Superior temporal gyrus (tissue), 1 donor: ENCODE results near the gene ANK3.
"Not testable (repeated sequence)": the region's sequence is repeated elsewhere in the genome, so short reads cannot be mapped to it uniquely, and the experiment has no call there.

Experiments used
- DNase-seq: peaks from one replicate; pipeline ENCODE4 v3.0.0-alpha.2; 2016; ENCODE audit errors: extremely low spot score

ANK3 gene

DNA sequence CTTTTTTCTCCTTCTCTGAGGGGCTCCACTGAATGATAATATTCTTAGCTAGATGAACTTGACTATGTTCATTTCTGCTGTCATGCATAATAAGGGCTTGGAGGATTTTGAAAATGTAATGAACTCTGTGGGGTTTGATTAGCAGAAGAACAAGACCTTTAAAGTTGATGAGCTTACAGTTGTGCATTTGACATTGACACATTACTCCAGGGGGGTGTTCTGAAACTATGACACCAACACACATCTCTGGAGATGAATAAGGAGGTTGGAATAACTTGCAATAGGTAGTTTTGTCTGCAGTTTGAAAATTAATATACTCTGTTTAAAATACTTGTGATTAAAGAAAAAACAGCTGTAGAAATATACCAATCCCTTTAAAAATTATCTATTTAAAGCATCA is 80.3 kb downstream of the ANK3 start:
- DNase-seq: no peak

DNA sequence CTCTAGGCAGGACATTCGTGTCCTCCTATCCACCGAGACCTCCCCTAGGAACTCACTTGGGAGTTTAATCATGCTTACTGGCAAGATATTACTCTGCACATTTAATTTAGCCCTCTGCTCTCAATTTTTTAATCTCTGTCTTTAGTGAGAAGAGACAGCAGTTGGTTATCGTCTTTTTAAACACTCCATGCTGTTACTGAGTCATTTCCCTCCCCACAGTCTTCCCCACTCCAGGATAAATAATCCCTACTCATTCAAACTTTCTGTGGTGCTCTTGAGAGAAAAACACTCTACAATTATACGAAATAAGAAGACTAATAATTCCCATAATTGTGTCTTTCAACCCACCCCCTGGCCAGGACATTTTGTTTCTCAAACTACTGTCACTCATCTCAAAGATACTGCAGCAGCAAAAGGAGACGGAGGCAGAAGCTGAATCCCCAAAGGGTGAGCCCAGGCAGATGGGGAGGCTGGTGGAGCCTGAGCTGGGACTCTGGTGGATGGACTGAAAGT is 84.2 kb downstream of the ANK3 start:
- no peak for DNase-seq

DNA sequence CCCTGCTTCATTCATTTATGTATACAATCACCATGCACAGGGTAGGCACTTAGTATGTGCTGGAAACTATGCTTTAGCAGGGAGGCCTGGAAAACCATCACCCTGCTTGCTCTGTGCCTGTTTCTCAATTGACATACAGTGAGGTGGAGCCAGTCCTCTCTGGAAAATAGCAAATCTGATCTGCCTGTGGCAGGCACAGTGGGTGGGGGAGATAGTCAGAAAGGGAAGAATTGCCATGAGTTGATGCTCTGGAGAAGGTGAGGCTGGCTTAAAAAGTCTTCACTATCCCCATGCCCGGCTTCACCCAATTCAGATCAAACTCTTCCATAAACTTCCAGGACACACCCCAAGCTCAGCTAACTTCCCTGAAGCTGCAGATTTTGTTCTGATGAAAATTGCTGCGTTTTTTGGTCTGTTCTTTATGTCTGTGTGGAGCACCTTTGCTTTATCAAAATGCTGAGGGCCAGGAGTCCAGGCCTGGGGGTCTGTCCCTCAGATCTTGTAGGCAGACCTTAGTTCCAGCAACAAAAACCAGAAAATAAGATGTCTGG is 84.8 kb downstream of the ANK3 start:
- no peak for DNase-seq

DNA sequence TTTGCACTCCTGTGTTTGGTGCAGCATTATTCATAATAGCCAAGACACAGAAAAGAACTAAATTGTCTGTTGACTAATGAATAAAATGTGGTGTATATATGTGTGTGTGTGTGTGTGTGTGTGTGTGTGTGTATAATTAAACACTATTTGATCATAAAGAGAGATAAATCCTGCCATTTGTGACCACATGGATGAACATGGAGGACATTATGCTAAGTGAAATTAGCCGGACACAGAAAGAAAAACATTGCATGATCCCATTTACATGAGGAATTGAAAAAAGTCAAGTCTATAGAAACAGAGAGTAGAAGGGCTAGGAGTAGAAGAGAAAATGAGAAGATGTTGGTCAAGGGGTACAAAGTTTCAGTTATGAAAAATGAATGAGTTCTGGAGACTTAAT is 85.9 kb downstream of the ANK3 start:
- no peak for DNase-seq

DNA sequence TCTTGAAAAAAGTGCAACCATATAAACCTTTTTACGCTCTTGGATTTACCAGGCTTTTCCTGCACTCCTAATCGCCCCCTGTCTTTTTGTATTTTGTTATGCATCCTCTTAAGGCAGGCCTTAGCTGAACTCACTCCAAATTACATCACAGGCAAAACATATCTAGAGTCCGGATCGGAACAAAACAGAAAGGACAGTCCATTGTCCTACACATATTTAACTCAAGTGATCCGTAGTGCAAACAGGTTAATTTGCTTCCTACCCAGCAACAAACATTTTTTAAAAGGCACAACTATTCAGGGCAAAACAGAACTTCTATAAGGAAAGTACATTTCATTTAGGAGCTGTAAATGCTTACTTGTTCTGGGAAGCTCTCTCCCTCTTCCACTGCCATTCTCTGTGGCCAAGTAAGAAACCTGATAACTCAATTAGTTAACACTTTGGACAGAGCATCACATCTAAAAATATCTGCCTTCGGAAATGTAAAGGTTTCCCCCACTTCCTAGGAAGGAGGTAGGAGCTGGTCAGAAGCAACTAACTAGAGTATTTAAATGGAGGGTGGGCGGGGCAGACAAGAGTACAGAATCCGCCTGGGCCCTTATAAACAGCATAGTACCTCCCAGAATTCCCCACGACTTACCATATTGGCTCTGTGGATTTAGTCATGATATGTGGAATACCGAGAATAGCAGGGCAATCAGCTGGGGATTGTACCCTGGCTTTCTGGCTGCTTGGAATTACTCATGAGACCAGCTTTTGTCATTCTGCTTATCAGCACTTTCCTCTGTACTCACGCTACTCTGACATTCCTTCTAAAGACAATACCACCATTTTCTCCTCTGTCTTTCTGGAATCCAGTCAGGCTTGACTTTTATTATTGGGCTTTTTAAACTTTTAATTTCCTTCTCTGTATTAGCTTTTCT is 89.5 kb downstream of the ANK3 start:
- no peak for DNase-seq

DNA sequence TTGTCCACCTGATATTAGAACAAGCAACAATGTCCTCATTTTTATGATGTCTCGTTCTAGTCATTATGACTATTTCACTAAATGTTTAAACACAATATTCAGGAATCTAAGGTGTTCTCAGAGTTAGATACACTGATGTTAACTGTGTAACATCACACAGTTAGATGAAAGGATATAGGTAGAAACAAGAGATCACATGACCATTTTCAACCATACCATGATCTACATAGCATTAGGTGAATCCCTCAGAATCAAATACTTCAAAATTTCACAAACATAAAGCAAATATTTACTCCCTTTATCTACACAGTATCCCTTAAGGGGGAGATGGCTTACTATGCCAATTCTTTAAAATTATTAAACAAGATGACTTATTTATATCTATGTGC is 90.3 kb downstream of the ANK3 start:
- no peak for DNase-seq

DNA sequence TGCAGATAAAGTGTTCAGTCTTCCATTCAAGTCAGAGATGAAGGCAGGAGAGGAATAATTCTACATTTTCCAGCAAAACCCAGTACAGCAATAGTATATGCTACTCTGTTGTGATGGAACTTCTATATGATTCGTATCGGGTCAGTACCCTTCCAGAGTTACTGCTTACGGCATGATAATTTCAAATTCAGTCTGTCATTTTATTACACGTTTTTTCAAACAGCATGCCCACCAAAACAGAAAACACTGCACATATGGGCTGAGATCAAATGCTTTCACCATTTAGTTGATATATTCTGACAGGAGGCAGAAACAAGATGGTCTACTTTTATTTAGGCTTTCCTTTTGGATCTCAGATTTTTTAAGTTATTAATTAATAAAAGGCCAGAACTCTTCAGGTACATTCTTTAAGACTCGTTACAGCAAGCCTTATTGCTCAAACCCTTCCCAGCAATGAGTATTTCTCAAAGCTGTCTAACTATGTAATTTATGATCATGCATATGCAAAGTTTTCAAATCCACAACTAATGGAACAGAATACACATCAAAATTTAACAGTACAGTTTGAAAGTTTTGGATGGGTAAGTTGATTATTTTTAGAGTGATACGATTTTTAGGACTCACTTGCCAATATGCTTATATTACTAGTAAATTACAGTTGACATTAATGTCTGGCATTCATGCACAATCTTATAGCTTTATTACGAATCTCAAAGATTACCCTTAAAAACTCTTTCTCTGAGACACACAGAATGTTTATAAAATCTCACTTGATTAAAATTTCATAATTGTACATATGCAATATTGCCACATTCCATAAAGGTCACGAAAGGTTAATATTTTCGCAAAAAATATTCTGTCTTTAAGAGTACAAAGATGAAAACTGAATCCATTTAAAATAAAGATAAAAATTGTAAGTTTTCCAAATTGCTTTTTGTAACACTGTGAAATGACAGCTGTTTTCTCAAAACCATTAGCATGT is 91.0 kb downstream of the ANK3 start:
- no peak for DNase-seq

DNA sequence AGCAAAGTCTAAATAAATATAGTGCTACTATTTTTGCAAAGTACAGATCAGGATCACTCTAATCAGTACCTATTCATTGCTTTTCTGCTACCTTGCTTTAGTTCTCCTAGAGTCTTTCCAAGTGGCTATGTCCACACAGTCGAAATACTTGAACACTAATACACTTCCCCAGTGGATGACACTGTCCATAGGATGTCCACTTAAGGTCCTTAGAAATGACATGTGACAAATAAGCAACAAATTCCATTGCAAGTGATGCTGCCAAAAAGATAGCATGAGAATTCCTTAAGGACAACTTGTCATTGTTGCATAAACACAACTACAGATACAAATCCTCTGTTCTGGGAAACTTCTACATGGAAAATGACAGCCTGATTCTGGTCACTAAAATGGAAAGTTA is 93.6 kb downstream of the ANK3 start:
- no peak for DNase-seq

DNA sequence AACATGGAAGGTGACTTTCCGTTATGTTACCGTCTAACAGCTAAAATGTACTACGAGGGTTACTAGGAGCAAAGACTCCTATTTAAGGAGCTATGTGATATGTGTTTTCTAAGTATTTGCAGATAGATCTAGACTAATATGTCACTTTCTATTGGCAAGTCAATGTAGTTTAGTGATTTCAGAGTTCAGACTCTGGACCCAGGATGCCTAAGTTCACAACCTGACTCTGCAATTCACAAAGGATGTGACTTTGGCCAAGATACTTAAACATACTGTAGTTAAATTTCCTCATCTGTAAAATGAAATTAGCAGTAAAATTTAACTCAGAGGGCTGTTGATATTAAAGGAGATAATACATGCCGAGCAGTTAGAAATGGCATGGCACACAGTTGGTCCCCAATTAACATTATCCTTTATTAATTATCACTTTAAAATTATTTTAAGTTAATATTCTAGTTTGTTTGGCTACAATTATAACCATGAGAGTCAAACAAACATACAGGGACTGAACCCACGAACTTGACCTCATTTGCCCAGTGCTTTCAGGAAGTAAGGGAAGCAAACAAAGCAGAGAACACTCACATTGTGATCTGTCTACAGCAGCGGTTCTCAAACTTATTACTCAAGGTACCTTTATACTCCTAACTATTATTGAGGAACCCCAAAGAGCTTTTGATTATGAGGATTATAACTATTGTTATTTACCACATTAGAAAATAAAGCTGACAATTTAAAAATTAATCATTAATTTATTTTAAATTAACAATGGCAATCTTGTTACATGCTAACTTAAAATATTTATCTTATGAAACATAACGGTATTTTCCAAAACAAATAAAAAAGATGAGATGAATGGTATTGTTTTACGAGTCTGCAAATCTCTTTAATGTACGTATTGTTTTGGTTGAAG is 94.4 kb downstream of the ANK3 start:
- no peak for DNase-seq

DNA sequence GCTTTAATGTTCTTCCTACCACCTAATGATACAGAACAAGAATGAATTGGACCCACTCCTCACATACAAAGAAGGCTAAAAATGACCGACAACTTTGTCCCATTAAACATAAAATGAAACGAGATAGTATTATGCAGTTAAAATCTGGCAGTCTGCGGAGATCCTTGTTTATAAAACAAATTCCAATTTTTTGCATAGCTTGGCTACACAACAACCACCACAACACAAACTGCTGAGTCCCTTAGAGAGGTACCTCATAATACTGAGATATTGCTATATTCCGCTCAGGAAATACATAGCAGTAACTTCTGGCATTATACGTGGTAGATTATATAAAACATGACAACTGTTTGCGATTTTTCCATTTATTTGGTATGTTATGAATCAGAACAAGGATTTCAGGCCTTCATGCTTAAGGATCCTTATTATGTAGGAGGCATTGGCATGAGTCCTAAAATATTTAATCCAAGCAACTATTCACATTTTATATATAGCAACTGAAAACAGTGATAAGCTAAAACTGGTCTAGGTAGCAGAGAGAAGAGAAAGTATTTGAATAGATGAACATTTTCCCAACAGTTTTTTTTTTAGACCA is 96.0 kb downstream of the ANK3 start:
- DNase-seq: peak; percentile 64

DNA sequence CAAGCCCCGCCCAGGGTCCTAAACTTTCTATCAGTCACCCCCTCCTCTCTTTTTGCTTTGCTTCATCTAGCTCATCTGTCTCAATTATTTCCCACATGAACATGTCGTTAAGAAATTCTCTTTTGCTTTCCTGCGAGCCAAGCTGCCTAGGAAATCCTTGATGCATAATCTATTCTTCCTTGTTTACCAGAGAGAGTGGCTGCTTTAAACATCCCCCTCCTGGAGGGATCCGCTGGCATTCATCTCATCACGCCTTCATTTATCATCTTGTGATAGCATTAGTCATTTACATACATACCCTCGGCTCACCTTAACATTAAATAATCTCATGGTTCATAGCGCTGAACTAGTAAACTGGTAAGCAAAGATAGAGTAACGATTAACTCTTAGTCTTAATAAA is 96.7 kb downstream of the ANK3 start:
- DNase-seq: no peak

DNA sequence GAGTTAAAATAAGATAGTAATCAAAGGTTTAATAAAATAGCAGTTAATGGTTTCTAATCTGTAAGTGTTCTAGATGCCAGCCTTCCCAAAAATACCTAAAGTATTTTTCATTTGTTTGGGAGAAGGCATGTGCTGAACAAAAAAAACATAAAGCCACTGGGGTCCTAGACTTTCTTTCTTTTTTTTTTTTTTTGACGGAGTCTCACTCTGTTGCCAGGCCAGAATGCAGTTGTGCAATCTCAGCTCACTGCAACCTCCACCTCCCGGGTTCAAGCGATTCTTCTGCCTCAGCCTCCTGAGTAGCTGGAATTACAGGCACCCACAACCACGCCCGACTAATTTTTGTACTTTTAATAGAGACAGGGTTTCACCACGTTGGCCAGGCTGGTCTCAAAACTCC is 97.1 kb downstream of the ANK3 start:
- DNase-seq: not testable (repeated sequence)

DNA sequence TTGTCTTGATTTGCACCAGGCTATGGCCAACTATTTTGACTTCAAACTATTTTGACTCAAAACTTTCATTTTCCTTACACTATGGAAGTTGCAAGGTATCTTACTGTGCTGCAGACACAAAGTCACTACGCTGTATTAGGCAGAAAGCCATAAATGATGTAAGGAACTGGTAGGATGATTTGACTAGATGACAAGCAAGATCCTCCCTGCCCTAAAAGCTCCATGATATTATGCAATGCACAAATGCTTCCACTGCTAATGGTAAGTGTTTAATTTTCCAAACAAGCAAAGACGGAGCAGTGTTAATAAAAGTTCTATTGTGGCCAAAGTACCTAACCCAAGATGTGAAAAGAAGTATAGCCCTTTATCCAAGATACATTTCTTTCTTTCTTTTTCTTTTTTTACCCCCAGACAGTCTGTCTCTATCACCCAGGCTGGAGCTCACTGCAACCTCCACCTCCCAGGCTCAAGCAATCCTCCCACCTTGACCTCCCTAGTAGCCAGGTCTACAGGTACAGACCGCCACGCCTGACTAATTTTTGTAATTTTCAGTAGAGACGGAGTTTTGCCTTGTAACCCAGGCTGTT is 98.2 kb downstream of the ANK3 start:
- no peak for DNase-seq

DNA sequence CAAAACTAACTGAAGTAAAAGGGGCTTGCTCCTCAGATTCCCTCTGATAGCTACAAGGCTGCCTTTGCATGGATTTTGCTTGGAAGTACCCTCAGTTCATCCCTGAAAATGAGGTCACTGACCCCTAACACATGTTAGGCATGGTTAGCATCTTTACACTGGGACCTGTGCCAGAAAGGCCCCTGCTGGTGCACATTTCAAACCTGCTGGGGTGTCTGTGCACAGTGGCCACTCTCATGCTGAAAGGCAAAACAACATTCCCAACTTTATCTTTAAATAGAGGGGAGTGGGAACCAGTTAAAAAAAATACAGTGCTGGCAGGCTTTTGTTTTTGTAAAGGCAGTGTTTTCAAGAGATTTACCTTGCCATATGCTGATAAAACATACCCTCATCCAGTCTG is 99.1 kb downstream of the ANK3 start:
- DNase-seq: no peak

DNA sequence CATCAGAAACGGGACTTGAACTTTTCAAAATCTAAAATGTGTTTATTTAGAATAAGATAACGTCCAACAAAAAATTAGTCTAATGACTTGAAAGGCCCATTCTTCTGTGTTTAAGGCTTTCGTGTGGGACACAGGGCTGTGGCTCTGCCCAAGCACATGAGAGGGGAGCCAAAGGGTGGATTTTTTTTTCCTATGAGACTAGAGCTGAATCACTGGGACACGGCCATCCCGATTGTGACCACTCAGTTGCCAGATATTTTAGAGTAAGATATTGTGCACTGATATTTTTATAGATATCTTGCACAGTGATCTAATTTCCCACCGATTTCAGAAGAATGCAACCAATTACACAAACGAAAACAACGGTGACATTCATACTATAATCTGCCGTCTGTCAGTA is 99.9 kb downstream of the ANK3 start:
- DNase-seq: no peak

DNA sequence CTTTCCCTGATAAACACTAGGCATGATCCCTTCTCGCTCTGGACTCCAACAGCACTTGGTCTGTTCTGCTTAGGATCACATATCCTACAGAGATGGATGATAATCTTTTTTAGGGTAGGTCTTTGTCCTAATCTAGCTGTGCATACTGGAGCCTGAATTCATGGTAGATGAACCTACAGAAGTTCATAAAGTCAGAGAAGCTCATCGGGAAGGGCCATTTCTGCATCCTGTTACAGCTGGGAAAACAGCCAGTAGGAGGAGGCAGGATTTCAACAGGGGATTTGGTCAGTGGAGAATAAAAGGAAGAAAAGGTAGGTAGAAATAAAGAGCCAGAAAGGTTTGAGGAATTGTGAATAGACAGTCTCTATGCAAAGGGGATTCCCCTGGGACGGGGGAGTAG is 101.4 kb downstream of the ANK3 start:
- DNase-seq: no peak

DNA sequence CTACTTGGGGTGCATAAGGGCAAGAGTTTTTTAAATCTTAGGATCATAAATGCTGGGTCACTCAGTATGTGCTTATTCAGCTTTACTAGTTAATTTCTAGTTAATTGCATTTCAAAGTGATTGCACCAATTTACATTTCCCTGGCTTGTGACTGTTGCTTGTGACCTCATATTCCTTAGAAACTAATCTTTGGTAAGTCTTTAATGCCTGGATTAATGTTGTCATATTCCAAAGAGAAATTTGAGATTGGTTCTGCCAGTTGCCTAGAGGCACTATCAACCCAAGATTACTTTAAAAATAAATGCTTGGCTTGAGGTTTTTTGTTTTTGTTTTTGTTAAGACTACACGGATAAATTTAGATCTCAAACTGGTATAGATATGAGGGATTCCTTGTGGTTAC is 103.1 kb downstream of the ANK3 start:
- no peak for DNase-seq

DNA sequence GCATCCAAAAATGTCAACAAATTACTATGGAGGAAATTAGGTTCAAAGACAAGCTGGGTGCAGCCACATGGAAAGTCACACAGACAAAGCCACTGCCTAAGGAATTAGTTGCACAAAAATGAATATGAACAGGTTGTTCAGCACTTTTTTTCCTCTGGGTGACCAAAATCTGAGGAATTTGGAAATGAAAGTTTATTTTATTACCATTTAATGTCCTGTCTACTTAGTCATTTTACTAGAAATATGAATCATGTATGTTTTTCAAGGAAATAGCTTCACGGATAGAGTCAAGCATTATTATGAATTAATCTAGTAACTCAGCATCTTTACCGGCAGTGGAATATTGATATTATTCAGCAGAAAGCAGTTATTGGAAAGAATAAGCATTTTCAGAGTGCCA is 106.3 kb downstream of the ANK3 start:
- DNase-seq: no peak

DNA sequence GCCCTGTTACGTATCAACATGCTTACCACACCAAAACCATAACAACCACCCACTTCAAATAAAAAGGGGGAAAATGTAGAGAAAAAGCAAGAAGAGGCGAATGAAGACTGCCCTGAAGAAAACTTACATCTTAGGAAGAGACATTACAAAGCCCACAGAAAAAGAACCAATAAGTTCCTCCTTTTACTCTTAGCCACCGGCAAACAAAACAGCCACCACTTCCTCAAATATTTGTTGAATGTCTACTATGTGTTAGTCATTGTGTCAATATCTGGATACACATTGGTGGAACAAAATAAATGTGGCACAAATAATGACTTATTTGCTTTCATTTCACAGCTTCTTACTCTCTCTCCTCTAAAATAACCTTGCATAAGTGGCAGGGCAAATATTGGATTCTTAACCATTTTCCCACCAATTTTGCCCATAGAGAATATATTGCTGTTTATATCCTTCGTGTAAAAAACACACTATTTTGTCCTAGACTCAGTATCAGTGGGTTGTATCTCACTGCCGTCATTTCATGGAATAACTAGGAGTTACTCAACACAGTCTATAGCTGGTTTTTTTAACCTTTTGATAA is 106.8 kb downstream of the ANK3 start:
- DNase-seq: no peak

DNA sequence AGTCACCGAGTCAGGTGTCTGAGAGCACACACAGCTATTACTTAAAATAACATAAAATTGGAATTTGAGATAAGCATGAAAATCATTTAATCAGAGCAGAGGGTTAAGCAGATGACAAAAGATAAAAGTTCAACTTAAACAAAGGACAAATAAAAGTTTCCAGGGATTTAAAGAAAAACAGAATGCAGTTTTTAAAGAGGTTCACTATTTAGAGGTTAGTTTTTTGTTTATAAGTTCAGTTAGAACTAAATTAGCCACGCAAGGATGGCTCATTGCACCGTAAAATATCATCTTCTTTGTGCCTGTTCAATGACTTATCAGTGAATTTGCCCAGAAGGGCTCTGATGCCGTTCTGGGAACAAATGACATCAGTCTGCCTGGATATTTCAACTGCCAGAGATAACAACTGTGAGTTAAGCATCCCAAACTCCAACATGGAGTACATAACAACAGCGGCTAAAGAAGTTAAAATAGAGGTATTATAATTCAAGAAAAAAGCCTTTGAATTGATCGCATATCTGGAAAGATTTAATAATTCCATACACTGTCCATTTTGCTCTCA is 107.8 kb downstream of the ANK3 start:
- DNase-seq: no peak
